HAP-1 (cell line): Measurements from ENCODE around the gene SLC22A12.
A peak's percentile ranks its signal among the peaks of the same experiment; 100 is the strongest.

Source experiments
- DNase-seq, 2 experiments: peaks; one replicate each; pipeline ENCODE4 v3.0.0-alpha.2; 2016 to 2020; ENCODE audit warnings: low spot score in 2 of 2
- H3K27me3 ChIP-seq: fragments of 250-450 bp; sonication (Bioruptor Pico); 2 replicates; pipeline ENCODE4 v1.5.1; 2020; ENCODE audit warnings: low read depth, mild to moderate bottlenecking, moderate library complexity
- H3K36me3 ChIP-seq: fragments of 250-450 bp; sonication (Bioruptor Pico); replicated peaks from 2 replicates; pipeline ENCODE4 v1.5.1; 2020; ENCODE audit warnings: mild to moderate bottlenecking
- H3K4me1 ChIP-seq: fragments of 250-450 bp; sonication (Bioruptor Pico); 2 replicates; pipeline ENCODE4 v1.5.1; 2020; ENCODE audit warnings: mild to moderate bottlenecking
- H3K4me3 ChIP-seq: fragments of 250-450 bp; sonication (Bioruptor Pico); 2 replicates; pipeline ENCODE4 v1.5.1; 2020; ENCODE audit warnings: mild to moderate bottlenecking, moderate library complexity
- H3K9me3 ChIP-seq: fragments of 250-450 bp; sonication (Bioruptor Pico); 2 replicates; pipeline ENCODE4 v1.5.1; 2020; ENCODE audit warnings: mild to moderate bottlenecking, moderate library complexity
- in situ Hi-C: fragments of 300-500 bp; cut with MboI; formaldehyde crosslinking; loops from 3 replicates; pipeline ENCODE4 v1.14.3; 2020; ENCODE audit warnings: low sequenced_read_pairs, inconsistent platforms, mixed read lengths

Gene SLC22A12

DNA sequence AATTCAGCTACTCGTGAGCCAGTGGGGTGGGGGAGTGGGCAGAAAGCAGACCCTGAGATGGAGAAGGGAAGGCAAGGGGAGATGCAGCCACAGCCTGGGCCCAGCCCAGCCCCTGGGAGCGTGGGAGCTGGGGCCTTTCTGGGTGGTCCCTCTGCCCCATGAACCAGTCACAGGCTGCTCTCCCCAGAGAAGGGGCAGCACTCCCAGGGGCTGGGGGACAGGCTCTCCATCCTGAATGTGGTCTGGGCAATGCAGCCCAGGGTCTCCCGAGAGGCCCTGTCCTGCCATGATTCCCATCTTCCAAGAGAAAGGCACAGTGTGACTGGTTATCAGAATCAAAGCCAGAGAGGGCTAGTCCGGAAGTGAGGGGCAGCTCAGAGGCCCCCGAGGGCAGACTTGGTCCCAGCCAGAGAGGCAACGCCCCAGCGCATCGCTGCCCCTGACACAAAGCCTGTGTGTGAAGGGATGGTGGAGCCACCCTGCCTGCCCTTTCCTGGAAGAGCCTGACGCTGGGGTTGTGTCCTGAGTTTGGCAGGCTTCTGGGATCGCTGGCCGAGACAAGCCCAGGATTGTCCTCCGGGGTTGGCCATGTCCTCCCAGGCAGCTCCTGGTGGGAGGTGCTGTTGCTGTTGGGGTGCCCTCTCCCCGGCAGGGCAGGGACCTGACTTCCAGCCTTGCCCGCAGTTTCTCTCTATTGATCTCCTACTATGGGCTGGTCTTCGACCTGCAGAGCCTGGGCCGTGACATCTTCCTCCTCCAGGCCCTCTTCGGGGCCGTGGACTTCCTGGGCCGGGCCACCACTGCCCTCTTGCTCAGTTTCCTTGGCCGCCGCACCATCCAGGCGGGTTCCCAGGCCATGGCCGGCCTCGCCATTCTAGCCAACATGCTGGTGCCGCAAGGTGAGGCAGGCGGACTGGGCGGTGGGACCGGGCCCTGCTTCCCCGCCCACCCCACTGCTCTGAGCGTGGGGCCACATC, 23.8 kb upstream of the SLC22A12 start:
- H3K9me3 ChIP-seq: no peaks in the 10 kb centered on the region
- peak overlapping the region; percentile 29 for H3K4me3 ChIP-seq
- in situ Hi-C loops: no loop called here
- peak in 1 of 2 experiments; percentile 34 for DNase-seq
- H3K4me1 ChIP-seq: peaks cover 18% of the 10 kb centered on the region
- H3K36me3 ChIP-seq: no peaks in the 10 kb centered on the region
- no peaks in the 10 kb centered on the region for H3K27me3 ChIP-seq

DNA sequence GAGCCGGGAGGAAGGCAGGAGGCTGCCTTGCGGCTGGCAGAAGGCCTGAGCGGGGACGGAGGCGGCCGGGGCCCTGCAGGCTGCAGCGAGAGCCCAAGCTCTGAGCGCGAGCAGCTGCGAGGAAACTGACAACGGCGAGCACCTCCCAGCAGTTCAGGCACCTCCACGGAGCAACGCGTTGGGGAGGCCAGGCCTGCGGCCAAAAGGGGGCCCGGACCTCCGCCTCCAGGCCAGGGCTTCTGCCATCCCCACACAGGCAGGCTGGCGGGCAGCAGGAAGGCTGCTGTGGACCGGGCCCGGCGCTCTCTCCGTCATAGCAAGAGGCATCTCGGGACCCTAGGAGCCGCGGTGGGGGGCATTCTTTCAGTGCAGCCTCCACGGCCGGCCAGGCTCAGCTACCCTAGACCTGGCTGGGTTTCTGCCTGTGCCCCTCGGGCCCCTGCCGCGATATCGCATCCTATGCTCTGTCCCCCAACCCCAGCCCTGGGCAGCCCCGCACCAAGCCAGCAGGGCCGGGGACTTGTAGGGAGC, 22.9 kb upstream of the SLC22A12 start:
- peaks cover 18% of the 10 kb centered on the region for H3K4me1 ChIP-seq
- no peak for DNase-seq
- no peaks in the 10 kb centered on the region for H3K36me3 ChIP-seq
- no peaks in the 10 kb centered on the region for H3K27me3 ChIP-seq
- in situ Hi-C loops: no loop called here
- no peaks in the 10 kb centered on the region for H3K9me3 ChIP-seq
- H3K4me3 ChIP-seq: no peak overlapping the region

DNA sequence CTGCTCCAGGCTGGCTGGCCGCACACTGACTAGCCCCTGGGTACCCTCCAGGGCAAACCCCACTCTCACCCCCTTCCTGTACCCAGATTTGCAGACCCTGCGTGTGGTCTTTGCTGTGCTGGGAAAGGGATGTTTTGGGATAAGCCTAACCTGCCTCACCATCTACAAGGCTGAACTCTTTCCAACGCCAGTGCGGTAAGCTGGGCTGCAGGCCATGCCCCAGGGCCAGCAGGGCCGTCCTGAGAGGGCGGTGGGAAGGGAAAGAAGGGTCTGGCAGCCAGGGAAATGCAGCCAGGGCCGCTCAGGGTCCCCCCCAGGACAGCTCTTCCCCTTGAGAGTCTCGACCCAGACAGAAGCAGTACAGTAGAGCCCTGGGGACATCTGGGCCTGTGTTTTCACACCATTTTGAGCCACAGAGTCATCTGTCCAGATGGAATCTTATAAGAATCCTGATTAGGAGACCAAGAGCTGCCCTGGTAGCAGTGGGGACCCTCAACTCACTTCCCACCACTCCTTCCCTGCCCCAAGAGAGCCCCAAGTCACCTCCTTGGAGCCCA, 22.4 kb upstream of the SLC22A12 start:
- Histone ChIP-seq H3K4me3 (no peak overlapping the region), H3K27me3 (no peaks in the 10 kb centered on the region), H3K9me3 (no peaks in the 10 kb centered on the region), H3K36me3 (no peaks in the 10 kb centered on the region), H3K4me1 (peaks cover 18% of the 10 kb centered on the region)
- DNase-seq: no peak
- in situ Hi-C loops: no loop called here

DNA sequence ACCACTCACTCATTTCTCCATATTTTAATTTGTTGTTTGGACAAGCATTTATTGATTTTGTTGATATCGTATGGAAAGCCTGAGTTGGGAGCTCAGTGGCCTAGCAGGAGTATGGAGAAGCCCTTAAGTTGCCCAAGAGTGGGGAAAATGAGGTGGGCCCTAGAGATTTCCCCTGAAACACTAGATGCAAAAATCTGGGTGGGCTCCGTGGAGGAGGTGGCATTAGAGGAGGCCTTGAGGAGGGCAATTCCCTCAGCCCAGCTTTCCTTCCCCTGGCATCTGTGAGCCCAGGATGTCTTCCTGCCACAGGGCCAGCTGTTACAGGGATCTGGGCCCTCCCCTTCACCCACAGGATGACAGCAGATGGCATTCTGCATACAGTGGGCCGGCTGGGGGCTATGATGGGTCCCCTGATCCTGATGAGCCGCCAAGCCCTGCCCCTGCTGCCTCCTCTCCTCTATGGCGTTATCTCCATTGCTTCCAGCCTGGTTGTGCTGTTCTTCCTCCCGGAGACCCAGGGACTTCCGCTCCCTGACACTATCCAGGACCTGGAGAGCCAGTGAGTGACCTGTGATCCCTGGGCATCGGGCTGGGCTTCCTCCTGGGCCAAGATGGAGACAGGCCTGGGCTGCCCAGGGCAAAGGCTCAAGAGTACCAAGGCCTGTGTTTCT, 21.6 kb upstream of the SLC22A12 start:
- in situ Hi-C loops: no loop called here
- Histone ChIP-seq H3K4me3 (no peak overlapping the region), H3K36me3 (no peaks in the 10 kb centered on the region), H3K9me3 (no peaks in the 10 kb centered on the region), H3K4me1 (peaks cover 18% of the 10 kb centered on the region), H3K27me3 (no peaks in the 10 kb centered on the region)
- no peak for DNase-seq

DNA sequence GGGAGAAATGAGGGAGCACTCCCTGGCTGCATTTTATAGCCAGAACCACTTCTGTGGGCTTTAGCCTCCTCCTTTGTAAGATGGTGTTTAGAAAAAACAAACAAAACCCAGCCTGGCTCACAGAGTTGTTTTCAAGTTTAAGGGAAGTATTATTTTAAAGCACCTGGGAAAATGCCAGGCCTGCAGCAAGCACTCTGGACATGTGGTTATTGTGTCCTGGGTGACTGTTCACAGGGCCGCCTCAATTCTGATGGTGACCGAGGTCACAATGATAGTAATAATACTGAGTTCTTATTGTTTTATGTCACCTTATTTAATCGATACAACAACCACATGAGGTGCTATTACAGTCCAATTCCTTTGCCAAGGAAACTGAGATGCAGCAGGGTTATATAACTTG, 20.7 kb upstream of the SLC22A12 start:
- no peak for DNase-seq
- Histone ChIP-seq H3K36me3 (no peaks in the 10 kb centered on the region), H3K27me3 (0 out of 2 replicates have a peak, but pooled peaks cover 4% of the 10 kb centered on the region), H3K4me3 (no peak overlapping the region), H3K9me3 (no peaks in the 10 kb centered on the region), H3K4me1 (peaks cover 18% of the 10 kb centered on the region)
- in situ Hi-C loops: no loop called here

DNA sequence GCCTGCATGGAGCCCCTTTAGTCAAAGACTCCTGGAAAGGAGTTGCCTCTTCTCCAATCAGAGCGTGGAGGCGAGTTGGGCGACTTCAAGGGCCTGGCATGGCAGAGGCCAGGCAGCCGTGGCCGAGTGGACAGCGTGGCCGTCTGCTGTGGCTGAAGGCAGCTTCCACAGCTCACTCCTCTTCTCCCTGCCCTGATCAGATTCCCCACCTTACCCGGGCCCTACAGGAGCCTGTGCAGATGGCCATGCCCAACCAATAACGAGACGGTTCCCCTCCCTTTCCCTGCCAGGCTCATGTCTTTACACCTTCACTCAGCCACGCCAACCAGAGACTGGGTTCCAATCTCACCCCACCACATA, 20.0 kb upstream of the SLC22A12 start:
- H3K4me3 ChIP-seq: no peak overlapping the region
- H3K9me3 ChIP-seq: no peaks in the 10 kb centered on the region
- DNase-seq: no peak
- 0 out of 2 replicates have a peak, but pooled peaks cover 4% of the 10 kb centered on the region for H3K27me3 ChIP-seq
- in situ Hi-C loops: no loop called here
- no peaks in the 10 kb centered on the region for H3K36me3 ChIP-seq
- peaks cover 12% of the 10 kb centered on the region for H3K4me1 ChIP-seq

DNA sequence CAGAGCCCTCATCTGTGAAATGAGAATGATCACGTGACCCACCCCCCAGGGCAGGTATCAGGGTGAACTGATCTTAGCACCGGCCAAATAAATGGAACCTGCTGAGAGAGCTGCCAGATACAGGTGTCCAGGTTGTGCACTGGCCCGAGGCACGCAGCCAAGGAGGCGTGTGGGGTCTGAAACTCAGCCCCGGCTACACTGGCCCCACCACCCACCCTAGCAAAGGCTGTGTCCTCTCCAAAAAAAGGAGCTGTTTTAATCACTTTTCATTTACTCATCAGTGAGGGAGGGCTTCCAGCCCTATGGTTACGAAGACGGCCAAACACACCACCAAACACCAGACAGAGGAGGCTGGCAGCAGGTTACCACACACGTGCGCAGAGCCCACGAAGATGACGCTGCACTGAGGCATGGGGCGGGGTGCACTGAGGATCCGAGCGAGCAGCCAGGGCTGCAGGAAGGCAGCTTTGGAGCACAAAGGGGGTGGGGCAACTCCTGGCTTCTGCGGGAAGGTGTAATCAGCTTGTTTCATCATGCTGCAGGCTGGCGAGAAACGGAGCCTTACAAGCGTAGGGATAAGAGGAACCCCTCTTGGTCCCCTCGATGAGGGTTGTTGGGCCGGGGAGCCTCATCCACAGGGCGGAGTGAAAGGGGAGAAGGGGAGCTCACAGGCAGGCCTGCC, 19.5 kb upstream of the SLC22A12 start:
- no peaks in the 10 kb centered on the region for H3K9me3 ChIP-seq
- no peaks in the 10 kb centered on the region for H3K36me3 ChIP-seq
- peaks cover 10% of the 10 kb centered on the region for H3K4me1 ChIP-seq
- in situ Hi-C loops: no loop called here
- no peak overlapping the region for H3K4me3 ChIP-seq
- no peak for DNase-seq
- 0 out of 2 replicates have a peak, but pooled peaks cover 4% of the 10 kb centered on the region for H3K27me3 ChIP-seq

DNA sequence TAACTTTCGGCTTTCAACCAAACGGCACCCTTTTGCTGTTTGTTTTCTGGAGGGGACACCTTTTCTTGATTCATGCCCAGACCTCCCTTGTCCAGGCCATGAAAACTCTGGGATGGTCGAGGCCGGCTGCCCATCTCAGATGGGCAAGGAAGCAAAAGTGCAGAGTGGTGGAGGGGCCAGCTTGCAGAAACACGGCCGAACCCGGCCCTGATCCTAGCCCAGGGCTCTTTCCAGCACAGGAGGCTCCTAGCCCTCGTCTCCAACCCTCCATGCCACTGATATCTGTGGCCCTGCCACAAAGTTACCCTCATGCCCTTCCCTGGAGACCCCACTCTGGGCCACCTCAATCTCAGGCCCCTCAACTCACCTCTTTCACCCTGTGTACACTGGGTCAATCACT, 18.9 kb upstream of the SLC22A12 start:
- Histone ChIP-seq H3K36me3 (no peaks in the 10 kb centered on the region), H3K4me3 (no peak overlapping the region), H3K9me3 (no peaks in the 10 kb centered on the region), H3K27me3 (0 out of 2 replicates have a peak, but pooled peaks cover 4% of the 10 kb centered on the region), H3K4me1 (peaks cover 5% of the 10 kb centered on the region)
- in situ Hi-C loops: no loop called here
- no peak for DNase-seq

DNA sequence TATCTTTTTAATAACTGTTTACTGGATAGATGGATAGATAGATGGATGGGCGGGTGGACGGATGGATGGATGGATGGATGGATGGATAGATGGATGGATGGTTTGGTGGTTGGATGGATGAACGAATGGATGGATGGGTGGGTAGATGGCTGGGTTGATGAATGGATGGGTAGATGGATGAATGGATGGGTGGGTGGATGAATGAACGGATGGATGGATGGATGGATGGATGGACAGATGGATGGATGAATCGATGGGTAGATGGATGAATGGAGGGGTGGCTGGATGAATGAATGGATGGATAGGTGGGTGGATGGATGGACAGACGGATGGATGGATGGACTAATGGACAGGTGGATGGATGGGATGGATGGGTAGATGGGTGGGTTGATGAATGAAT, 13.8 kb upstream of the SLC22A12 start:
- H3K36me3 ChIP-seq: no peaks in the 10 kb centered on the region
- 0 out of 2 replicates have a peak, but pooled peaks cover 4% of the 10 kb centered on the region for H3K27me3 ChIP-seq
- H3K9me3 ChIP-seq: no peaks in the 10 kb centered on the region
- in situ Hi-C loops: no loop called here
- no peaks in the 10 kb centered on the region for H3K4me1 ChIP-seq
- no peak overlapping the region for H3K4me3 ChIP-seq
- no peak for DNase-seq

DNA sequence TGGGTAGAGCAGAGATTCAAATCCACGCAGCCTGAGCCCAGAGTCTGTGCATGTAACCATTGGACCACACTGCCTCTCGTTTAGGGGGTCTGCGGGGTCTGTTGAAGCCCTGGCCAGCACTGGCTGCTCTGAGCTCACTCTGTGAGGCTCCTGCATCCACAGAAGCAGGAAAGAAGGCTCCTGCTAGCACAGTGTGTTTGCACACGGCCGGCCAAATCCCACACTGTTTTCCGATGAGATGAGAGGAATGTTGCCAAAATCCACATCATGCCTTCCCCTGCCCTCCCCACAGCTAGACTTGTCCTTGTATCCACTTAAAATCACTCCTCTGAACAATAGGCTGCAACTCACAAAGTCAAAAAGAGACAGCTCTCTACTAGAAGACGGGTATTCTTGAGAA, 10.6 kb upstream of the SLC22A12 start:
- in situ Hi-C loops: no loop called here
- H3K27me3 ChIP-seq: 0 out of 2 replicates have a peak, but pooled peaks cover 3% of the 10 kb centered on the region

DNA sequence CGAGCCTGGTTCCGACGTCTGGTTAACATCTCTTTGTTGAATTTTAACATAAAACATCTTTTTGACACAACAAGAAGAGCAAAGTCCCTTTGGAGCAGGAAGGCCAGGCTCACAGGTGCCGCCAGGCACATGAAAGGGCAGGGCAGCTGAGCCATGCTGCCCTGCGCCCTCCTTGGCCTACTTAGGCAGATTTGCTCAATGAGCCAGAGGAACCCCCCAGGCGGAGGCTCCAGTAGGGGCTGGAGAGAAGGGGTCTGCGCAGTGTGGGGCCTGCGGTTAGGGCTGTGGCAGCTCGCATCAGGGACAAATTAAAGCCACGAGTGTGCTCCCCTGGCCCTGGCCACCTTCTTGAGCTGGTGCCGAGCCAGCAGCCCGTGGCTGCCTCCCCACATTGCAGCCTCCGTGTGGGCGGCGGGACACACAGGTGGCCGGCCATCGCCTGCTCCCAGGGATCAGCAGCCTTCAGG, 9.9 kb upstream of the SLC22A12 start:
- DNase-seq: no peak
- no peaks in the 10 kb centered on the region for H3K36me3 ChIP-seq
- in situ Hi-C loops: no loop called here
- H3K9me3 ChIP-seq: no peaks in the 10 kb centered on the region
- H3K4me3 ChIP-seq: no peak overlapping the region
- no peaks in the 10 kb centered on the region for H3K4me1 ChIP-seq
- H3K27me3 ChIP-seq: 0 out of 2 replicates have a peak, but pooled peaks cover 3% of the 10 kb centered on the region

More for the DNA sequence above, 10.6 kb upstream of the SLC22A12 start:
- H3K9me3 ChIP-seq: no peaks in the 10 kb centered on the region
- H3K4me1 ChIP-seq: no peaks in the 10 kb centered on the region
- H3K36me3 ChIP-seq: no peaks in the 10 kb centered on the region
- H3K4me3 ChIP-seq: no peak overlapping the region
- DNase-seq: no peak

DNA sequence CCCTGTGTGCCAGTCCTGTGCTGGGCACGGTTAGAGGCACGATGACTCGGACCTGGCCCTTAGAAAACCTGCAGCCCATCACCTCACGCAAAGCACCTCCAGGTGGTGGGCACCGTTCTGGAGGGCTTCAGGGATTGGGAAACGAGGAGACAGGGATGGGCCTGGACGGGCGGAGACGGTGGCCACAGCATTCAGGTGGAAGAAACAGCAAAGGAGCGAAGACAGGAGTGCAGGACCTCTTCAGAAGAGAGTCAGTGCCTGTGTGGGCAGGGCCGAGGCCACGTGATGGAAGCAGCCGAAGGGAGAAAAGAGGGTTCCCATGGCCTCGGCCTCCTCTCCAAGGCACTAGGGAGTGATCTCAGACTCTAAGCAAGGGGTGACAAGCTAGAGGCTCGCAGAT, 8.1 kb upstream of the SLC22A12 start:
- in situ Hi-C loops: no loop called here
- H3K36me3 ChIP-seq: no peaks in the 10 kb centered on the region
- 0 out of 2 replicates have a peak, but pooled peaks cover 3% of the 10 kb centered on the region for H3K27me3 ChIP-seq
- no peaks in the 10 kb centered on the region for H3K9me3 ChIP-seq
- no peaks in the 10 kb centered on the region for H3K4me1 ChIP-seq
- no peak overlapping the region for H3K4me3 ChIP-seq
- no peak for DNase-seq
